Fibroblast of lung (primary cell): Measurements from ENCODE around the gene PARP8.

Experiments
- CTCF ChIP-seq, 2 donors: IDR thresholded peaks in 1 of 2; conservative IDR thresholded peaks in 1 of 2; 1 replicate in 1 of 2; 2 replicates in 1 of 2; pipeline ENCODE4 v1.5.1; 2011 to 2012; ENCODE audit warnings: low read length in 2 of 2, control low read depth in 1 of 2, inconsistent platforms in 1 of 2, low read depth in 1 of 2, mild to moderate bottlenecking in 1 of 2
- EZH2 ChIP-seq: IDR thresholded peaks from 2 replicates; pipeline ENCODE4 v1.5.1; 2012; ENCODE audit warnings: low read length, control low read depth, mild to moderate bottlenecking; ENCODE audit errors: missing control alignments

- TF ChIP-seq EZH2, result no peak
- TF ChIP-seq CTCF (conservative IDR thresholded peaks at IDR 0.05 in 1 of 2, IDR thresholded peaks at IDR 0.05 in 1 of 2; ENCODE audit: low read depth in 1 of 2, low read length in 2 of 2), result no peak
Observed at GRCh38 chr5:50691399-50692016, 25.1 kb downstream of the PARP8 start.
